Activated CD4-positive, alpha-beta T cell treated with anti-CD3 and anti-CD28 coated beads for 1 hour (primary cell): ENCODE results near the gene FAM76A.
"Not testable (repeated sequence)": the region's sequence is repeated elsewhere in the genome, so short reads cannot be mapped to it uniquely, and the experiment has no call there.

Experiments
- DNase-seq: peaks from one replicate; pipeline ENCODE4 v3.0.0-alpha.2; 2020

FAM76A gene

DNA sequence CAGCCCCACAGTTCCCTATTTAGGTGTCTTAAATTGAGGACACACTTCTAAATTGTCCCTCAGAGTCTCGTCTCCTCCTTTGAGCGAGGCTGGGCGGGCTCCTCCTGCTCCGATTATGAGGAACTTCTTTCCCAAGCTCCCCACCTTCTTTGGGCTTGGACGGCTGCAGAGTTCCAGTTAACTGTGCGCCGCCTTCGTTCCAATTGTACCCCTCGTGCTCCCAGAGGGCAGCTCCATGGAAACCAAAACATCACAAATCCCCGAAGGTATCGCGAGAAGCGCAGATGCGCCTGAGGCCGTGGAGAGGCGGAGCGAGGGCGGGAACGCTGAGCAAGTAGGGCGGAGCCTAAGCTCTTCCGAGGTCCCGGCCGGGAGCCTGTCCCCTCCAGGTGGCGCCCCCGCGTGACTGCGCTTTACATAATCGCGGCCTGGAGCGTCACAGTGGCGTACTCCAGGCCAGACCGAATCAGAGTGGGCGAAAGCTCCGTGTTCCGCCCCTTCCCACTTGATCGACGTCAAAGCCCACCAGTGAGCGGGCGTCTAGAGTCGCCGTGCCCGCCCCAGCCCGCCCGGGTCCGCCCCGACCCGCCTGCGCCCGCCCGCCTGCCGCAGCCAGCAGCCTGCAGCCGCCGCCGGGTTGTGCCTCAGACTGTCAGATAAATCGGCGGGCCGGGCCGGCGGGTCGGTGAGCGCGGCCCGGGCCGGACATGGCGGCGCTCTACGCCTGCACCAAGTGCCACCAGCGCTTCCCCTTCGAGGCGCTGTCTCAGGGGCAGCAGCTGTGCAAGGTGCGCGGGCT lies at the start of gene FAM76A:
FAM76A (plus strand) TSS at position 588 of the 799 bp plus-strand sequence; CDS start at position 708, 120 bp downstream.
- DNase-seq, result peak; percentile 99

DNA sequence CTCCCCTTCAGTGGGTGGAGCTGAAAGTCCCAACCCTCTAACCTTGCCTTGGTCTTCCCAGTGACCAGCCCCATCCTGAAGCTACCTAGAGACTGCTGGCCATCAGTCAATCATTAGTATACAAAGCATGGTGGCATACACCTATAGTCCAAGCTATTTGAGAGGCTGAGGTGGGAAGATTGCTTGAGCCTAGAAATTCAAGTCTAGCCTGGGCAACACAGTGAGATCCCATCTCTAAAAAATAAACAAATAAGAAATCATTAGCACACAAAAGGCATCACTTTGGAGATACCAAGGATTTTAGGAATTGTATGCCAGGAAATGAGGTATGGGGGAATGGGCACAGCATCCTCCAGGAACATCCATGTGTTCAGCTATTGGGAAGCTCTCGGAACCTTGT lies 49.4 kb upstream of the FAM76A start:
- DNase-seq, result no peak

DNA sequence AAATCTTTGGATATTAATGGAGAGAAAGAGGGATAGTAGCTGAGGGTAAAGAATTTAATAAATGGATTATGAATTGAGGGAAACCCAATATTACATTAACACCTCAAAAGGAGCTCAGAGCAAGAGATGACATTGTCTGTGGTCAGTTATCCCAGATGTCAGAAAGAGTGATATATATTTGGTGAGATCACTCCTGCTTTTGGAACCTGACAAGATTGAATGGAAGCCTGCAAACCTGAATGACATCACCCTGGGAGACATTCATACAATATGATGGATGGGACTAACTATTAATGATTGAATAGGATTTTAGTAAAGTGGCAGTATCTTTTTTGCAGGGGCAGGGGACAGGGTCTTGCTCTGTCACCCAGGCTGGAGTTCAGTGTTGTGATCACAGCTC lies 47.0 kb upstream of the FAM76A start:
- no peak for DNase-seq

DNA sequence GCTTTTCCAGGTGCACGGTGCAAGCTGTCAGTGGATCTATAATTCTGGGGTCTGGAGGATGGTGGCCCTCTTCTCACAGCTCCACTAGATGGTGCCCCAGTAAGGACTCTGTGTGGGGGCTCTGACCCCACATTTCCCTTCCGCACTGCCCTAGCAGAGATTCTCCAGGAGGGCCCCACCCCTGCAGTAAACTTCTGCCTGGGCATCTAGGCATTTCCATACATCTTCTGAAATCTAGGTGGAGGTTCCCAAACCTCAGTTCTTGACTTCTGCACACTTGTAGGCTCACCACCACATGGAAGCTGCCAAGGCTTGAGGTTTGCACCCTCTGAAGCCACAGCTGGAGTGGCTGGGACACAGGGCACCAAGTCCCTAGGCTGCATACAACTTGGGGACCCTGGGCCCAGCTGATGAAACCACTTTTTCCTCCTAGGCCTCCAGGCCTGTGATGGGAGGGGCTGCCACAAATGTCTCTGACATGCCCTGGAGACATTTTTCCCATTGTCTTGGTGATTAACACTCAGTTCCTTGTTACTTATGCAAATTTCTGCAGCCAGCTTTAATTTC lies 45.5 kb upstream of the FAM76A start:
- not testable (repeated sequence) for DNase-seq

DNA sequence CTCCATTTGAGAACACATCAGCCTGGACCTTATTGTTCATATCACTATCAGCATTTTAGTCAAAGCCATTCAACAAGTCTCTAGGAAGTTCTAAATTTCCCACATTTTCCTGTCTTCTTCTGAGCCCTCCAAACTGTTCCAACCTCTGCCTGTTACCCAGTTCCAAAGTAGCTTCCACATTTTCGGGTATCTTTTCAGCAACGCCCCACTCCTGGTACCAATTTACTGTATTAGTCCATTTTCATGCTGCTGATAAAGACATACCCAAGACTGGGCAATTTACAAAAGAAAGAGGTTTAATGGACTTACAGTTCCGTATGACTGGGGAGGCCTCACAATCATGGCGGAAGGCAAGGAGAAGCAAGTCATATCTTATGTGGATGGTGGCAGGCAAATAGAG lies 44.2 kb upstream of the FAM76A start:
- DNase-seq, result not testable (repeated sequence)

DNA sequence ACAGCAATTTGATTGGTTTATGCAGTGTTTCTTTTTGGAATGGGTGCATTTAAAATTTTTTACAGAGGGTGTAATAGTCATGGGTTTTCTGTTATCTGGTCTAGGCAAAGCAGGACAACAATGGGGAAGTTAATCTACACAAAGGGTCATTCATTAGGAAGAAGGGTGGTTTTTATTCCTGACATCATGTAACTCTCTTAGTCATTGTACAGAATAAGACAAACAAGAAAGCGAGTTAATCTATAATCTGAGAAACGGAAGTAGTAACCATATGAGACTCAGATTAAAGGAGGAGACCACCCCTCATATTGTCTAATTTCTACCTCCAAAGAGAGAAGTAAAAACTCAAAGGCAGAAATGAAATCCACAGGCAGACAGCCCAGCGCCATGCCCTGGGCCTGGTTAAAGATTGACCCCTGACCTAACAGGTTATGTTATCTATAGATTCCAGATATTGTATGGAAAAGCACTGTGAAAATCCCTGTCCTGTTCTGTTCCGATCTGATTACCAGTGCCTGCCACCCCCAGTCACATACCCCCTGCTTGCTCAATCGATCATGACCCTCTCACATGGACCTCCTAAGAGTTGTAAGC lies 43.3 kb upstream of the FAM76A start:
- no peak for DNase-seq

DNA sequence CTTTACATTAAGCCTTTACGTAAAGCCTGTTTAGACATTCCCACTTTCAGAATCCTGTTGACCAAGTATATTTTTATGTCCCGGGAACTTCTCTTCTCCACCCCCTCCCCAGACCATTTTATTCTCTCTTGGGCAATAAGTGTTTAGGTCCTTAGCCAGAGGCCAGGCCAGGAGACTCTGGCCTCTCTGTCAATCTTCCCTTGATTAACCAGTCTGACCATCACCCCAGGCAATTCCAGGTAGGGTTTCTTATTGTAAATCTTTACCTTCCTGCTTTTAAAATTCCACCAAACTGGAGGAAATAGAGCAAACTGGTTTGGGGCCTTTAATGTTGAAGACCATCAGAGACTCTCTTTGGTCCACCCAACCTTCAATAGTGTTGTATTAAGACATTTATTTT lies 41.6 kb upstream of the FAM76A start:
- DNase-seq, result no peak

DNA sequence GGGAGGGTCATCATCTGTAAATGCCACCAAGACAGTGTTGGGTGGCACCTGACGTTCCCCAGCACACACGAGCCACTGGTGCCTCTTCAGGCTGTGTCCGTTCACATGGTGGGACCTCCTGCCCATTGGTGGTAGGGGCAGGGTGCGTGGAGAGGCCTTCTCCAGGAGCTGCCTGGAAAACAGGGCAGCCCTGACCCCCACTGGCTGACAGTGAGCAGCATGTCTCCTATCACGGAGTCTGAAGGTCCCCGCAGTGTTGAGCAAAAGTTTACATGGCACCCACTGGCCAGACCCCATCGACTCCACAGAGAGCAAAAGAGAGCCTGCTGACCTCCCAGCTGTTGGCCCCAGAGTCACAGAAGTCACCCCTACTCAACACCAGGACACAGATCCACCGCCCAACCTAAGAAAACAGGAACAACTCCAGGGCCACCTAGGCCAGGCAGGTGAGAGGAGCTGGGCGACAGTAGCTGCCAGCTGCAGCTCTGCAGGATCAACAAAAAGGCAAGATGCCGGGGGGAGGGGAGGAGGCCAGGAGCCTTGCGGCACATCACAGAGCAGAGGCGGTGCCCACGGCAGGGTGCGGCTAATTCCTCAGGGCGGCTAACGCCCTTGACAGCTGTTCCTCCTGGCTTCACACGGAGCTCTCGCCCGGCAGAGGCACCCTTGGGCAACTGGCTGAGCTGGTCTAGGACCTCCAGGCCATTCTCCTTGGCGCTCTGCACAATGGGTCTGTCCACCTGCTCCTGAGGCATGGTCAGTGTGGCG lies 39.4 kb upstream of the FAM76A start:
- DNase-seq, result no peak

DNA sequence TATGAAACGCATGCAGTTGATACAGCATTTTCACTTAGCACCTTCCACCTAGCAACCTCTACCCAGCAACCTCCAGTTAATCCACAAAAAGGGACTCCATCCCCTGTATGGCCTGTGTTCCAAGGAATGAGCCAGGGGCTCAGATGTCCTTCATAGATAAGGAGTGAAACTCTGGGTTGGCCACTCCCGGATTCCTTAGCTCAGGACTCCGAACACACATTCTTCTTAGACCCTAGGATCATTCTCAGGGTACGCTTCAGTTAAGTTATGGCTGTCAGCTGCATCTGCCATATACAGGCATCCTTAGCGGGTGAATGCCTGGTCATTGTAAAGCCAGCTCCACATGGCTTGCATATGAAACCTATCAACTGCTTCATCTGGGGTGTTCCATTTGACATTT lies 37.9 kb upstream of the FAM76A start:
- no peak for DNase-seq

DNA sequence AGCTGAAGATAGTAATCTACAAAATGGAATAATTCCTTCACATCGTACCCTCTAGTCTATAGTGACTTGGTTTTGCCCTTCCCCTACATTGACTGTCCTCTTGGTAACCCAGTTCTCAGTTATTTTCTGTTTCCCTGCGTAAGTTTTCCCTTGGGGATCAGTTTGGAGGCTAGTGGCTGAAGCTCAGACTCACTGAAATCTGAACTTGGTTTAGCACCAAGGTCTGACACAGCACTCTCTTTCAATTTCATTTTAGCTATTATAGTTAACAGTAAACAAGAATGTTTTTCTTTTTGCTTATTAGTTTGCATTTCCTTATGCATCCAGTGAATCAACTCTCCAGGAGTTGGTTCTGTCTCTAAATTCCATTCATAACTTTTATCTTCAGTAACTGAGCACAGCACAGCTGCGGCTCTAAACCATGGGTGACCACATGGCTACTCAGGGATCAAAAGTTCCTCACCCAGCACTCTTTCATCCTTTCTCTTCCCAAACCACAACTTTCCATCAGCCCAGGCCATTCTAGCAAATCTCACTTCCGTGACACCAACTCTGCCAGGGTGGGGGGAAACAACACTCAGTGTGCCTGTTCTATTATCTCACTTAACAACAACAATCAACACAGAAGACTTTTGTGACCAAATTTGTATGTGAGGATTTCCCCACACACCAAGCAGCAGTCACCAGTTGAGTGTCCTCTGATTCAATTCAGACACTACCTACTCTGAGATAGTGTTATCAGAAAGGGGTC lies 36.2 kb upstream of the FAM76A start:
- DNase-seq, result no peak

DNA sequence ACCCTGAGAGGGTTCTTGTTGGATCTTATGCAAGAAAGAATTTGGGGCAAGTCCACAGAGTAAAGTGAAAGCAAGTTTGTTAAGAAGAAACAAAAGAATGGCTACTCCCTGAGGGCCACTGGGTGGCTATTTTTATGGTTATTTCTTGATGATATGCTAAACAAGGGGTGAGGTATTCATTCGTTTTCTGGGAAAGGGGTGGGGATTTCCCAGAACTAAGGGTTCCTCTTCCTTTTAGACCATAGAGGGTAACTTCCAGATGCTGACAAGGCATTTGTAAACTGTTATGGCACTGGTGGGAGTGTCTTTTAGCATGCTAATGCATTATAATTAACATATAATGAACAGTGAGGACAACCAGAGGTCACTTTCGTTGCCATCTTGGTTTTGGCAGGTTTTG lies 35.6 kb upstream of the FAM76A start:
- DNase-seq, result no peak

DNA sequence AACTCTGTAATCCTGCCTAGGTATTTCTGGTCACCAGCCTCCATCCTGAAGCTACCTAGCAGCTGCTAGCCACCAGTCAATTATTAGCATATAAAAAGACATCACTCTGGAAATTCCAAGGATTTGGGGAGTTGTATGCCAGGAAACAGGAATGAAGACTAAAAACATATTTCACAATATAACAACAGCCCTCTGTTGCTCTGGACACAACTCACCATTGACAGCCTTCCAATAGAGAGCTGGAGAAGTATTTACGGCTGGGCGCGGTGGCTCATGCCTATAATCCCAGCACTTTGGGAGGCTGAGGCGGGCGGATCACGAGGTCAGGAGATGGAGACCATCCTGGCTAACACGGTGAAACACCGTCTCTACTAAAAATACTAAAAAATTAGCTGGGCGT lies 28.9 kb upstream of the FAM76A start:
- DNase-seq, result not testable (repeated sequence)

DNA sequence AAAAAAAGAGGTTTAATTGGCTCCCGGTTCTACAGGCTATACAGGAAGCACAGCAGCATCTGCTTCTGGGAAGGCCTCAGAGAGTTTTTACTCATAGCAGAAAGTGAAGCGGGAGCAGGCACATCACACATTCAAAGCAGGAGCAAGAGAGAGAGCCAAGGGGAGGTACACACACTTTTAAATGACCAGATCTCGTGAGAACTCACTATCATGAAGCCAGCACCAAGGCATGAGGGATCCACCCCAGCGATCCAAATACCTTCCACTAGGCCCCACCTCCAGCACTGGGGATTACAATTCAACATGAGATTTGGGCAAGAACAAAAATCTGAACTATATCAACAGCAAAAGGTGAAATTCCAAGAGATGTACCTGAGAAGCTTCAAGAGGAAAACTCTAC lies 20.8 kb upstream of the FAM76A start:
- no peak for DNase-seq

DNA sequence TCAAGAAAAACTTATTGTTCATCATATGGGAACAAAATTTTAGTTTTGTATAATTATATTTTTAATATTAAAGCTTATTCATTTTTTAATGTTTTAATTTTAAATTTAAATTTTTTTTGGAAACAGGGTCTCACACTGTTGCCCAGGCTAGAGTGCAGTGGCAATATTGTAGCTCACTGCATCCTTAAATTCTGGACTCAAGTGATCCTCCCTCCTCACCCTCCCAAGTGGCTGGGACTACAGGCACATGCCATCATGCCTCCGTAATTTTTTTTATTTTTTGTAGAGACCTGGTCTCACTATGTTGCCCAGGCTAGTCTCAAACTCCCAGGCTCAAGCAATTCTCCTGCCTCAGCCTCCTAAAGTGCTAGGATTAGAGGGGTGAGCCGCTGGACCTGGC lies 20.2 kb upstream of the FAM76A start:
- no peak for DNase-seq

DNA sequence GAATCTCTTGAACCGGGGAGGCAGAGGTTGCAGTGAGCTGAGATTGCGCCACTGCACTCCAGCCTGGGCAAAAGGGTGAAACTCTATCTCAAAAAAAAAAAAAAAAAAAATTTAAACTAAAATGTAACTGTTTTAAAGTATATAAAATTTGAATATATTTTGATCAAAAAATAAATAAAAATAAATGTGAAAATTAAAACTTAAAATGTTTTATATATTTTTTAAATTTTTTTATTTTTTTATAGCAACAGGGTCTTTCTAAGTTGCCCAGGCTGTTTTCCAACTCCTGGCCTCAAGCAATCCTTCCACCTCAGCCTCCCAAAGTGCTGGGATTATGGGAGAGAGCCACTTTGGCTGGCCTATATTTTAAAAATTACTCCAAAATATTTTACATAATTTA lies 15.2 kb upstream of the FAM76A start:
- no peak for DNase-seq

DNA sequence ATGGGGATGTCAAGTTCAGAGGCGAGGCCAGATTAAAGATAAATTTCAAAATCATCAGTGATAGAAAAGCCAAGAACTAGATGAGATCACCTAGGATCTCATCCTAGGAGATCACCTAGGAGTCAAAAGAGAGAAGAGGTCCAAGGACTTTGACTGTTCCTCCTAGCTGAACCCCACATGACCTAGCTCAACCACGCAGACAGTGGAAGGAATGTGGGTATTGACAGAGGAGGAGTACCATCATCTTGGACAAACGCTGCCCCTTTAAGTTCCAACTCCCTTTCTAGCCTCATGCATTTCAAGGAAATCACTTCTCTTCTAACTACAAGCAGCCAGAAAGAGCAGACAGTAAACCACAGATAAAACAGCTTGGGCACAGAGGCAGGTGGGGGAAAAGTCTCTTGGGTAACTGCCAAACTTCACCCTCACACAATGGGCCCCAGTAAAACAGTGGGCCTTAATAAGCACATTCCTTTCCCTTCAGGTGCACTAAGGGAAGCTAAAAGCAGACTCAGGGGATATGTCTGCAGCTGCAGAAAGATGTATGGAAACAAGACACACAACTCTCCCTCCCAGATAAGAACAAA lies 12.5 kb upstream of the FAM76A start:
- DNase-seq, result no peak

DNA sequence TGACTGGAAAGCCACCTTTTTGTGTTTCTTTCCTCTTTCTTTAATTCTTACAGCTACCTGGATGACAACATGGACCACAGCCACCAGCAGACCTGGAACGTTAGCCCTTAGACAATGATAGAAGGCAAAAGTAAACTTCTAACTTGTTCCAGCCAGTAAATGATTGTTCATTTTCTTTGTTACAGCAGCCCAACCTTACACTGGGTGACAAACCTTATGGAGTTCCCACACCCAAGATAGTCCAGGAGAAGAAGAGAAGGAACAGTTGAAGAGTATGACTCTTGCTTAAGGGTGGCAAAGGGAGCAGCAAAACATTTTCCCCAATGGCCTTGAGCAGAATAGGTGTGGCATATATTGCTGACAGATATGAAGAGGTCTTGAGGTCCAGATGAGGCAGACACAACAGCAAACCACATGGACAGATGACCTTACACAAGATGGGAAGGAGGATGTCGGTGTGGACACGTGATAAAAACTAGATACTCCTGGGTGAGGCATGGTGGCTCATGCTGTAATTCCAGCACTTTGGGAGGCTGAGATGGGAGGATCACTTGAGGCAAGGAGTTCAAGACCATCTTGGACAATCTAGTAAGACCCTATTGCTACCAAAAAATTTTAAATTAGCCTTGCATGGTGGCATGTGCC lies 11.8 kb upstream of the FAM76A start:
- DNase-seq, result no peak

DNA sequence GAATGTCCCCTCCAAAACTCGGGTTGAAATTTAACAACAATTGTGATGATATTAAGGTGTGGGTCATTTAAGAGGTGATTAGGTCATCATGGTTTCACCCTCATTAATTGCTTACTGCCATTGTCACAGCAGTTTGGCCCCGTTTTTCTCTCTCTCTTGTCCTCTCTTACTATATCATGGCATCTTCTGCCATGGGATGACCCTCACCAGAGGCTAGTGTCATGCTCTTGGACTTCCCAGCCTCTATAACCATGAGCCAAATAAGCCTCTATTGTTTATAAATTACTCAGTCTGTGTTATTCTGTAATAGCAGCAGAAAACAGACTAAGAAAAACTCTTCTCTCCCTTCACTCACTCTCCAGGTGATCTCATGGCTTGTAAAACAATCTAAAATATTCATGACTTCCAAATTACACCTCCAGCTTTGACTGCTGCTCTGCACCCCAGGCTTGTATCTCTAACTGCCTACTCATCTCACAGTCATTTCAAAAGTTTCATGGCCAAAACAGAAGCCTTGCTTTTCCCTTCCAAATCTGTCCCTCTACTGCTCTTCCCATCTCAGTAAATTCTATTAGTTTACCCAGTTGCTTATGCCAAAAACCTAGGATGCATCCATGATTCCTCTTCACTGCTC lies 9.4 kb upstream of the FAM76A start:
- DNase-seq, result no peak

DNA sequence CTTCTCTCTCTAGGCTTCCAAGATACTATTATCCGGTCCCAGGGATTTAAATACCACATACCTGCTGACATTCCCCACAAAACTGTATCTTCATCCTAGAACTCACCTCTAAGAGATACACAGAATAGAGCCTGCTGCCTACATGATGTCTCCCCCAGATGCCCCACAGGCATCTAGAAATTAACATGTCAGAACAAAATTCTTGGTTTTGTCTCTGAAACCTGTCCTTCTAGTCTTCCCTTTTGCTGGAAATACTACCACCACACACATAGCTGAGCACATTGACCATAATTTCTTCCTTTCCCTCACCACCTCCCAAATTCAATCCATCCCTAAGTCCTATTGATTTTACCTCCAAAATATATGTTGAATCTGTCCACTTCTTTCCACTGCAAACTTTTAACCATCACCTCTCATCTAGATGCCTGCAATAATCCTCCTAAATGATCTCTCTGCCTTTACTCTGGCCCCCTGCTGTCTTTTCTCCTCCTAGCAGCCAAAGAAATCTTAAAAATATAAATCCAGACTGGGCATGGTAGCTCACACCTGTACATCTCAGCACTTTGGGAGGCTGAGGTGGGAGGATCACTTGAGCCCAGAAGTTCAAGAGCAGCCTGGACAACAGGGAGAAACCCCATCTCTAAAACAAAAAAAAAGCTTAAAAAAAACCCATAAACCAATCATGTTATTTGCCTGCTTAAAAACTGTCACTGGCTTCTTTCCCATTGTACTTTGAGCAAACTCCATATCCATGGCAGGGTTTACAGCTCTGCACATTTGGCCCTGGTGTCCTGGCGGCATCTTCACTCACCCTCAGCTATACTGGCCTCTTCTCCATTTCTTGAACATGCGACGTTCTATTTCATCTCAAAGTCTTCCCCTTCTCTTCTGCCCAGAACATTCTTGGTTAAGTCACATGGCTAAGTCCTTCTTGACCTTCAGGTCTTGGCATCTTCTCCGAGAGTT lies 6.2 kb upstream of the FAM76A start:
- DNase-seq, result no peak

DNA sequence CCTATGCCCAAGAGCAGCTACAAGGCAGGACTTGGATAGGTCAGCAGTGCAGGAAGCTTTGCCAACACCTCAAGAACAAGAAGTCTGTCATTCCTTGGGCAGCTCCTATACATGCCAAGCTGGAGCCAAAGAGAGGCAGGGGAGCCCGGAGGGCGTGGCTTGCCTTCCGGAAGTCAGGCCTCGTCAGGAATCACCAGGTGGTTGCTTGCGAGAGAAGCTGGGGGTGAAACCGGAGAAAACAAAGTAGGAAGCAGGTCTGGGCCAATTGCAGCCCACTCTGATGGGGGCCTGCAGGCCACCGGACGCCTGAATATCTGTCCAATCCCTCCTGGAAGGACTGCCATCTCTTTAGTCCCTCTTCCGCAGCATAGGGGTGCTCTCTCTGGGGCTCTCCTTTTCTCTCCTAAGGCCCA lies 794 bp upstream of the FAM76A start:
- DNase-seq, result no peak
